Measurements from ENCODE around the gene MLLT6. TPM values are rescaled to one million over a fixed set of nuclear protein-coding genes. Genes with fewer than 3 reads are reported as not detected.

Gene MLLT6
- total and polyA plus RNA-seq, 2 of the 13 experiments (the other 11 are each of a cell fraction or from before 2014, with no cell fraction given): 50.7 to 69.5 TPM

- TF ChIP-seq AKNA (CRISPR knock-in tag; IDR thresholded peaks at IDR 0.05; ENCODE audit: borderline replicate concordance) (no peak), ZNF225 (CRISPR knock-in tag; IDR thresholded peaks at IDR 0.05) (no peak), DZIP1 (CRISPR knock-in tag; IDR thresholded peaks at IDR 0.05) (no peak)
Observed at GRCh38 chr17:38747463-38748148, 42.5 kb downstream of the MLLT6 start (continued).

All from HepG2 (cell line).